Measurements from ENCODE around the gene HOXB3. TPM values are rescaled to one million over a fixed set of nuclear protein-coding genes. Genes with fewer than 3 reads are reported as not detected.

HOXB3 gene
- total RNA-seq, 1 donor from 2014 or later, result 1.6 TPM

DNA sequence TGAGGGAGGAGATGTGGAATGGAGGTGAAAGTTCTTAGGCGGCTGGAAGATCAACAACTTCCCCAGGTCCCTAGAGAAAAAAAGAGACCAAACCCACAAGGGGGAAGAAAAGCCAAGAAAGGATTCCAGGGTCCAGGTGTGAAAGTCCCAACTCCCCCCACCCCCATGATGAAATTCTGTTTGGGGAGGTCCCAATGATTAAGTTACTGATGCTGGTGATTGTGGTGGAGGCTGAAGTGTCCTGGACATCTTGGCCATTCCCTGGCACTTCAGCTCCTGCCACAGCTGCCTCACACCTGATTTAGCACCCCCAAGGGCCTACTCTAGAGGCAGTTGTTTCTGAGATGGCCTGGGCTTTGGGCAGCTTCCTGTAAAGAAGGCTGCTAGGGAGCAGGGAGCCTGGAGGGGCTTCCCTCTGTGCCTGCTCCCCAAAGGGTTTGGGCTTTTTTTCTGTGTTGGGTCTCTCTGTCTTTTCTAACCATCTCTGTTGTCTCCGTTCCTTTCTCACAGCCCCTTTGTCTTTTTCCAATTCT is 25.0 kb downstream of the HOXB3 start:
- DNase-seq, result no peak
- ATAC-seq (ENCODE audit: poor library complexity), result no peak
- intact Hi-C loops (cut with DNase I), result no loop called here

DNA sequence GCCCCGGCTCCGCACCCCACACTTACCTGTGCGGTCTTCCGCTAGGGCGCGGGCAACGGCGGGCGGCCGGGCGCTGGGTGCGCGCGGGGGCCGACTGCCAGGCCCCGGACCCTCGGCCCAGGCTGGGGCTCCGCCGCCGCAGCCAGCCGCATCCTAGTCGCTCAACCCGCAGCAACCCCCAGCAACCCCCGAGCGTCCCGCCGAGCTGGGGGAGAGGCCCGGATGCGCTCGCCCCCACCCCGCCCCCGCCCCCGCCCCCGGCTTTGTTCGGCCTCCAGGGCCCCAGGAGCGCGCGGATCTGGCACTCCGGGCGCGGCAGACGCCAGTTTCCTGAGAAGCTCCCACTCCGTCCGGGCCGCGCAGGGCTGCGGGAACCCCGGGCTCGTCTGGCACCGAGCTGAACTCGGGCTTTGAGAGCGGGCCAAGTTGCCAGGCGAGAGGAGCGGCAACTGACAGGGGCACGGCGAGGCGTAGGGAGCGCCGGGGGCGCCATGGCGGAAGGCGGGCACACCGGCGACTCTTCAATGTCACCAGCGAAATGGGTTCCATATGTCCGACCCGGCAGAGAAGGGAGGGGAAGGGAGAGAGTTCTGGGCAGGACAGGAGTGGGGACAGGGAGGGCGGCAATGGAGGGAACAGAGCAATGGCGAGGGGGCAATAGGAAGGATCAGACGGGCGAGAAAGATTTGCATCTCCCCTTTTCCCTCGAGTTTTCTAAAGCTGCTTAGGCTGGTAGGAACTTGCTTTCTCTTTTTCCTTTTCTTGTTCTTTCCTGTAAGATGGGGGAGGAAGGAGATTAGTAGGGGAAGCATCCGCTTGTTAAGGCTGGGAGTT is 25.6 kb downstream of the HOXB3 start:
- ATAC-seq (ENCODE audit: poor library complexity) (peak; percentile 31), DNase-seq (peak; percentile 40)
- intact Hi-C loops (cut with DNase I), result no loop called here

DNA sequence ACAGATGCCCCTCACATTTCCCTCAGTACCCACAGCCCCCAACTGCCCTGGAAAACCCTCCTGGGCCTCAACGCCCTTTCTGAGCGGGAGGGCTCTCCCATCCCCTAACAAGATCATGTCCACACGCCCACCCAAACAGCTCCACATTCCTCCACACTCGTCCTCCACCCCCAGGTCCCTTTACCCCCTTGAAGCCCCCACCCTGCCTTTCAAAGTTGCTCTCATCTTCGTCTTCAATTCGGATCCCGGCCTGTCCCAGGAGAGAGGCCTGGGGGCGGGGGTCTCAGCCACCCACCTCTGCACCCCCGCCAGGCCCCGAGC is 26.2 kb downstream of the HOXB3 start:
- DNase-seq (no peak), ATAC-seq (ENCODE audit: poor library complexity) (no peak)
- intact Hi-C loops (cut with DNase I), result no loop called here

DNA sequence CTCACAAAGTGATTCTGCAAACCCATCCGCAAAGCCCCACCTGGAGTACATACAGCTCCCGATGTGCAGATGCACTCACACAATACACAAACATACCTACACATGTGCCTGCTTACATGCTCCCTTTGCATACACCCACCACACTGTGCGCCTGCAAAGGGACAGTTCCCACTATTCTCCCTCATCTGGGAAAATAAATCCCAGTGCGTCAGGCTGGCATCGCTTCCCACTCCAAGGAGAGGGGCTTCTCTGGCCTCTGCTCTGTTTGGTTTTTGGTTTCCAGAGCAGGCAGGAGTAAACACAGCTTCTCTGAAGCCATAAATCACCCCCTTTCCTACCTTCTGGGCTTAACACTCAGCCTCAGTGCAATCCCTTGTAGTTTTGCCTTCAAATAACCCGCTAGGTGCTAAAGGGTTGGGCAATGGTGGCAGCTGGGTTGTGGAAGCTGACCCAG is 26.6 kb downstream of the HOXB3 start:
- intact Hi-C loops (cut with DNase I), result no loop called here
- DNase-seq (no peak), ATAC-seq (ENCODE audit: poor library complexity) (no peak)

DNA sequence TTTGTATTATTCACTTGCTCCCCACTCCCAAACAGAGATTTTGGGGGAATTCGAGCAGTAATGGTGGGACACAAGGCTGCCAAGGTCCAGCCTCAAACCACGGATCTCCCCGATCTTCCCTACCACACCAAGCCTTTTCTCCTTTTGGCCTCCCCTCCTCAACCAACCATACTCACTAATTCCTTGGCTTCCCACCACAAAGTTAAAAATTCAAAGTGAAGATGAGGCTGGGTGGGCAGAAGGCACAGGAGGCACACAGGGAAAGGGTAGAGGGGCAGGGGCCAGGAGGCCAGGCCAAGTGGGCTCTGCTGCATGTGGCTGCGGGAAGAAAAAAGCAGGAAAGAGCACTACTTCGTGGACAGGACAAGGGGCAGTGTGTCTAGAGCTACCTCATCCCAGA is 27.1 kb downstream of the HOXB3 start:
- ATAC-seq (ENCODE audit: poor library complexity), result no peak
- DNase-seq, result no peak
- intact Hi-C loops (cut with DNase I), result no loop called here

DNA sequence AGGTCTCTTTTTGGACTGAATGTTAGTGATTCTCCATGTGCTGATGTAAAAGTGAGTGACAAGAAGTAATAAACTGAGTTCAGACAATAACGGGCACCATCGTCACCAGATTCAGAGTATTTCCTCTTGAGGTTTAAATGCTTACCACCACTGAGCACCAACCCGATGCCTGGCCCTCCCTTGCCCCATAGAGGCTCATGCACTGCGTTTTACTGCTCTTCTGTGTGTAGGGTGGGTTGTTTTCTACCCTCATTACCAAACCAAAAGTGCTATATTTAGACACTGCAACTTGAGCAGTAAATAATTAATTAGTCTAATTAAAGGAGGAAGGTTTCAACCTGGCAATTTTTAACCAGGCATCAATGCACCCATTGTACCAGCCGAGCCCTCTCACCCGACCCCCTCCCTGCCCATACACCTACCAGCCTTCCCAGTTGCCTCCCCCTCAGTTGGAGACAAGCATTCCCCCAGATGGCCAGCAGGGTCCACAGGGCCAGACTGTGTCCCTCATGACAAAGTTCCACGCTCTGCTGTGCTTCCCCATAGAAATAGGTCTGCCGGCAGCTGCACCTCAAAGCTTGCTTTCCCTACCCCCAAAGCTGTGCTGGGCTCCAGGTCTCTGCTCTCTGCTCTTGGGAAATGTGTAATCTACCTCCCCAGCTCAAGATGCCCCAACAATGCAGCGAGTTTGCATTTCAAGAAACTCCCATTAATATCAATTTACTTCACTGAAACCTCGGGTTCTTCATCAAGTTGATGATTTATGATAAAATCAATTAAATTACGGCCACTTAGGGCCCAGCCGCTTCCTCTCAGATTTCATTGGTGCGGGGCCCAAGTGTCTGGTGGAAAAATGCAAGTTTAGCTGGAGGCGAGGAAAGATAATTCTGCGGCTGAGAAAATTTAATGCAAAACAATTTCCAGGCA is 27.9 kb downstream of the HOXB3 start:
- intact Hi-C loops (cut with DNase I), result no loop called here
- no peak for ATAC-seq (ENCODE audit: poor library complexity)
- peak; percentile 17 for DNase-seq

DNA sequence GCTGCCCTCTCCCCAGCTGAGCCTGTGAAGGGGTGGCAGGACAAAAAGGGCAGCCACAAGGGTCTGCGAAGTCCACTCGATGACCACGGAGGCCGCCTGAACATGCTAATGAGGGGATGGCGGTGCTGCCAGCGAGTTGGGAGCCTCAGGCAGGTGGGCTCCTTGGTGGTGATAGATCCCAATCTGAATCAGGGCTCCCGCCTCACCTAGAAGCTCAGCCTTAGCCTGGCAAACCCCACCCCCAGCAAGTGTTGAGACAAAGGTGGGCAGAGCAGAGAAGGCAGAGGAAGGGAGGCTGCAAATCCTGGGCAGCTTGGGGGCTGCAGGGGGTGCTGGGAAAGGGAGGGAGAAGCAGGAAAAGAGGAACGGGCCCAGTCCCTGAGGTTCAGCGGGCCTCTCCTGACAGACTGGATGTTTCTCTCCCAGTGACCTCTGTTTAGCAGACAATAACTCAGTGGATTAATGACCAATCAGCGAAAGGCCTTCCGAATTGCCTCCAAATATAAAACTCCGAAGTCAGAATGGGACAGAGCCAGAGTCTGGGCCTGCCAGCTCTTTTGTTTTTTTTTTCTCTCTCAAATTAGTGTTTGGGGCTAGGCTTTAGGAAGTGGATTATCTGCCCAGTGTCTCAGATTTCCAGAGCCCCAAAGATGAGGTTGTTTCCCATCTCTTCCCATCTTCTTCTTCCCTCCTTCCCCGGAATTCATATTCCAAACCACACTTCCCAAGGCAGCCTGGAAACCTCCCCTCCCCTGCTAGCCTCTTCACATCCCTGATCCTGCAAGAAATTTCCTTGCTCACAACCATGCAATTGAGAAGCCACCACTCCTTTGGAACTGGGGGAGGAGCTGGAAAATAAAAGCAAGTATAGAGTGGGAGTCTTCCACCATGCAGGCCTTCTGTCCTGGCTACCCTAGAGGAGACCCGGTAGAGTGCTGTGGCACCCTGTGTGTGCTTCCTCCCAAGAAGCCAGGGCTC is 29.9 kb downstream of the HOXB3 start:
- intact Hi-C loops (cut with DNase I), result no loop called here
- DNase-seq, result peak; percentile 20
- ATAC-seq (ENCODE audit: poor library complexity), result no peak

DNA sequence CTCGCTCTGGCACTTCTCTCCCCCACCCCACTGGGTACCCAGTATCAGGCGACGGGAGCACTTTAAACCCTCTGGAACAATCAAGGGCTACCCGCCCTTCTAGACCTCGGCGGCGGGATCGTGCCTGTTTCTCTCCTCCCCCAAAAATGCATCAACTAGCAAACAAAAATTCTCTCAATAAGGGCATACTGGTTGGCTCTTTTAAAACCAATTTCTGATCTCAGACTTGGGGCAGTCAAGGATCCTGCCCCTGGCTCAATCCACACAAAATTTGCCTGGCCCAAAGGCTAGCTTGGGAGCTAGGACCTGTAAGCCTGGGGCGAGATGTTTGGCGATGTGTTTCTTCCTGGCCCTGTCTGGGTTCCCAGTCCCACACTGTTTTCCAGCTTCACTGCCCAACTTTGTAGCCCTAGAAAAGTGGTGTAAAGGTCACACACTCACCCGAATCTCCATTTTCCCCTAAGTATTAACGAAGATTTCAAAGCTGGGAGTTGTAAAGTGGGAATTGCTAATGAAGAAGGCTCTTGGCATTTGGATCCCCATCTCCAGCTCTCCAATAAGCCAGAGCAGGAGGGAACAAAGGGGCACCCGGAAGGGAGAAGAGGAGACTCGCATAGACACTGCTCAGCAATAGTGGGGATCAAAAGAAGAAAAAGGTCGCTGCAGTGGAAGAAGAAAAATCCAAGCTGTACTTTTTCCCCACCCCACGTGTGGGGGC is 30.8 kb downstream of the HOXB3 start:
- DNase-seq (no peak), ATAC-seq (ENCODE audit: poor library complexity) (no peak)
- intact Hi-C loops (cut with DNase I), result no loop called here

DNA sequence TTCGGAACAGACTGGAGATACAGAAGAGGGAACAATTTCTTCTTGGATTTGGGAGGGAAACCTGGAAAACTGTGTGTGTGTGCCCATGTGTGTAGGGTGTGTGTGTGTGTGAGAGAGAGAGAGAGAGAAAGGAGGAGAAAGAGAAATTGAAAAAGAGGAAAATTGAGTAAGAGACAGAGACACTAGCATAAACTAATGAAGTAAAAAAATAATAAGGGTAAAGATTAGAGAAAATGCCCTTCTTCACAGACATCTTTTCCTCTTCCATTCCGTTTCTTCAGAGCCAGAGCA is 31.3 kb downstream of the HOXB3 start:
- intact Hi-C loops (cut with DNase I), result no loop called here
- ATAC-seq (ENCODE audit: poor library complexity) (no peak), DNase-seq (no peak)

DNA sequence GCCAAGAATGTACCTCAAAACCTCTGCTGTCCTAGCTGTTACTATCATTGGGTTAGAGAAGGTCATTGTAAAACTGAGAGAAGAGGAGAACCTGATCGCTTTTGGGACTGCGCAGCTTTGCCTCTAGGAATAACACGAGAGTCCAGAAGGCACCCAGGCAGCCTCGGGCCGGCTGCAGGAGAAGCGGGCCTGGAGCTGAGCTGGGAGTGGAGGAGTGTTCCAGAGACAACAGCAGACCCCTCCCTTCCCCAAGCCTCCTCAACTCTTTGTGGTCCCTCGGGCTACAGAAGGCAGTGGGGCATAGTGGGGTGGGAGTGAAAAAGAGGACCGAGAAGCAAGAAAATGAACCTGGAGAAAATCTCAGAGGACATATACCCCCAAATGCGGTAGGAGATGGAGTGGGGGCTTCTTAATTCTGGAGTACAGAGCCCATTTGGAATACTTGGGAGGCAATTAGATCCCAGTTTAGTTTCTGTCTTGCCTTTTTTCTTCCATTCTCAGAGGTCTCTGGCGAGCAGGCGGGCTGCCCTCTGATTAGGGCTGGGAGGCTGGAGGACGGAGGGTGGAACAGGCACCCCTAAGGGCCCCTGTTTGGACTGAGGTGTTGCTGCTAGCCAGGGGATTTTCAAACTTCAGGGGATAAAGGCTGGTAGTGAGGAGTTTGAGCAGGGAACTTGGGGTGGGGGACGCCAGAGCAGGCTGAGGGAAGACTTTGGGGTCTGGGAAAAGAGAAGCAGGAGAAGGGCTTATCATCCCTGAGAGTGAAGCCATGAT is 31.8 kb downstream of the HOXB3 start:
- no peak for ATAC-seq (ENCODE audit: poor library complexity)
- DNase-seq, result no peak
- intact Hi-C loops (cut with DNase I), result no loop called here

DNA sequence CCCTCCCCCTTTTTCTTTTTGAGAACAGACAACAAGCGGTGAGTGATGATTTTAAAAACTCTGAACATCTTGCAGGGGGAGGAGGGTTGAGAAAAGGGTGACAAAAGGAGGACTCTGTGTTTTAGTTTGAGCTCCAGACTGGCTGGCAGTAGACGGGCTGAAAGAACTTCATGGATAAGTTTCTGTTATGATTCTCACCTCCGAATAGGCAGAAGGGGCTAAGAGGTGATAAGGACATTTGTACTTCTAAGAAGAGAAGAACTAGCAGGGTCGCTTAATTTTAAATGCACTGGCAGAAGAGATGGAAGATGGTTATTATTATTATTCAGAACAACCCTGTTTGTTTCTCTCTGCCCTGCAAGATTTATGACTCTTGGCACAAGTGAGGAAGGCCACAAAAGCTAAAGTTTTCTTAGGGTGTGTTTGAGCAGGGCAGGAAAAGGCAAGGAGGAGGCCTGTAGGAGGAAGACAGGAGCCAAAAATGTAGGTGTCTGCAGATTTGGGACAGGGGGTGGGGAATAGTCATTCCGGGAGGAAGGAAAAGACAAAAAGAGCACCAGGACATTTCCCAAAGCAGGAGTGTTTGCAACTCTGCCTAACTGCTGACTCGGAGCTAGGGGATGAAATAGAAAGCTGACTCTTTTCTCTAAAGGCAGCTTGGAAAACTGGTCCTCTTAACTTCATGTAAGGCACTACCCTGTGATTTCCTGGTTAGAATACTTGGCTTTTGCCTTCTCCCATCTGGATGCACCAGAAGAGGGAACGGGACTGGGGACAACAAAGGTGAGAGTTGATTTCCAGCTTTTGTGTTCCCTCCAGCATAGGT is 33.3 kb downstream of the HOXB3 start:
- ATAC-seq (ENCODE audit: poor library complexity) (no peak), DNase-seq (no peak)
- intact Hi-C loops (cut with DNase I), result no loop called here

DNA sequence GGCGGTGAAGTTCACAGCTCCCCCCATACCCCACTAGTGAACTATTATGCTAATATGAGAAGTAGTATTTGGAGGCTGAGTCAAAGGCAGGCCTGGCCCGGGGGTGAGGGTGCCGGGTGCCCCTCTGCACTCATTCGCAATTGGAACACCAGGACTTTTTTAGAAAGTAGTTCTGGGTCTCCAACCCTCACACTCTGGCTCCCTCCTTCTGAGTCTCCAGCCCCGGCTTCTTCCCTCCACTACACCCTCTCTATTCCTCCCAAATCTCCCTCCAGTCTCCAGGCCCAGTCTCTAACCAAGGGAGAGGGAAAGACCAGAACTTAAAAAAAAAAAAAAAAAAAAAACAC is 33.8 kb downstream of the HOXB3 start:
- intact Hi-C loops (cut with DNase I), result no loop called here
- no peak for ATAC-seq (ENCODE audit: poor library complexity)
- no peak for DNase-seq

DNA sequence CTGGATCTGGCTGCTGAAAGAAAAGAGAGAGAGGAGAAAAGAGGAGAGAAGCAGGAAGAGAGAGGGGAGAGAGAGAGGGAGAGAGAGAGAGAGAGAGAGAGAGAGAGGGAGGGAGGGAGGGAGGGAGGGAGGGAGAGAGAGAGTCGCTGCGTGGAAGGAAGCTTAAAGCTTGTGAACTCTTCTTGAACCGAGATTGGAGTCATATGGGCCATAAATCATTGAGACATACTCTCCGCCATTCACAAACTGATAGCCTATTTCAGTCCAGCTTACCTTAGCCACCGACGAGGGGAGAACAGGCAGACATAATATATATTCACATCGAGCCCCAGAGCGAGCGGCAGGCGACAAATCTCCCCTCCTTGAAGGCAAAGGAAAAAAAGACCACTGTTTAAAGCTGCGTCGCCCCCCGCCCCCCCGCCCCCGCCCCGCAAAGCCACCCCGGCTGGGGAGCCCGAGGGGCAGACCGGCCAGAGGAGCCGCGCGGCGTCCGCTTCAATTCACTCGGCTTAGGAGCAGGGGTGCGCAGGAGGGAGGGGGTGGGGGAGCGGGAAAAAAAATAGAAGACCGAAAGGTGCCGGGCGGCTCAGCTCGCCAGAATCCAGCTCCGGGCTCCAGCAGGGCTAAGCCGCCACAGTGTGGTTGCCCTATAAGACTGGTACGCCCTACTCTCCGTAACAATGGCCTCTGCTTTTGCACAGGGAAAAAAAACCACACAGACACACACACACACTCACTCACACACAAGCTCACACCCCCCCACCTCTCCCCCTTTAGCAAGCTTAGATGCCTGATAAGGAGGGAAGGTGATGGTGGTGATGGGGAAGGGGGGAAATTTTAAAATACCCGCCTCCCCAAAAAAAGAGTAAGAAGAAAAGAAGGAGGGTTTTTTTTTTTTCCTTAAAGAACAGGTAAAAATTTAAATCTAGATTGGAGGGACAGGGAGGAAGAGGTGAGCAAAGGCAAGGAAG is 34.5 kb downstream of the HOXB3 start:
- no peak for DNase-seq
- intact Hi-C loops (cut with DNase I), result no loop called here
- peak; percentile 49 for ATAC-seq (ENCODE audit: poor library complexity)

DNA sequence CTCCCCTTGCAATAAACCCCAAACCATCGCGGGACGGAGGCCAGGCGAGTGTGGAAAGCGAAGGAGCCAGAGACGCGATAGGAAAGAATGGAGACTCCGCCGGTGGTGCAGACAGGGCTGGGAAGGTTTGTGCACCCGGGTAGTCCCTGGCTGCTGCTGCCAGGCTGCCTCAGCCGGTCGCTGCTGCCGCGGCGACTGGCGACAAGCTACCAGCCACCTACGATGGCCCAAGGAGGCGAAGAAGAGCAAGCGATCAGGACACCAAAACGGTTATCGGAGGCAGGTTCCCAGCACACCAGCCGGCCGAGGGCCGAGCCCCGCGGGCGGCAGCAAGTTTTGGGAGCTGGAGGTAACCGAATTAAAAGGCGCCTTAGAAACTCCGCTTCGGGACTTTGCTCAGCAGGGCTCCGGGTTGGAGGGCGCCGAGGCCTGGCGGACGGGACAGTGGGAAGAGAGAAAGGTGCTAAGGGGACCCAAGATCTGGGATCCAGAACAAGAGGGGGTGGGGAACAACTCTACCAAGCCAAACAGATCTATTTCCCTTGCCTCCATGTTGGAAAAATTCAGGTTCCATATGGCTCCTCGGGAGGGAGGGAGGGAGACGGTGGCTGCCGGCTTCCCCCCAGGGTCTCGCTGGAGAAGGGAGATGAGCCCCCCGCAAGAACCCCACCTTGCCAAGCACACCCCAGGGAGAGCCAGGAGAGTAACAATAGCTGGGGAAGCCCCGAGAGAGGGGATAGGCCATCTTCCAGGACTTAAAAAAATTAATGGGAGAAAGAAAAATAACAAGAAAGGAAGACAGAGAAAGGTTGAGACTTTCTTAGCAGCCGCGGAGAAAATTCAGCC is 35.4 kb downstream of the HOXB3 start:
- DNase-seq (no peak), ATAC-seq (ENCODE audit: poor library complexity) (no peak)
- intact Hi-C loops (cut with DNase I), result no loop called here

DNA sequence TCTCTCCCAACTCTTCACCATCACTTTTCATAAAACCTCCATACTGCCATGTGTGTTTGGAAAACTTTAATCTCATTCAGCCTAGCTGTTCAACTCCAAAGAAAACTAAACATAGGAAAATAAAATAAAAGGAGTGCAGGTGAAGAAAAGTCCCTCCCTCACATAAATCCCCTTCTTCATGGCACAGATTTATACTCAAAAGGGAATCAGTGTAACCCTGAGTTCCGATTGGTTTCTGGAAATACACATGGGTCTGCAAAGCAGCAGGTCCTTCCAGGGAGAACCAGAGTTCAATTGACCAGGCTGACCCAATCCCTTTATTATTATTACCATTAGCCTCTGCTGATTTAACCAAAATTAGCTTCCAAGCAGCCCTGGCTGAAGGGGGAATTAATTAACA is 36.2 kb downstream of the HOXB3 start:
- intact Hi-C loops (cut with DNase I), result no loop called here
- no peak for ATAC-seq (ENCODE audit: poor library complexity)
- DNase-seq, result no peak

Measured in Right ventricle myocardium superior (tissue), 1 donor.